GM19240 (cell line): ENCODE measurements around the gene NCR2.
"Not testable (repeated sequence)": the region's sequence is repeated elsewhere in the genome, so short reads cannot be mapped to it uniquely, and the experiment has no call there.

Experiments
- DNase-seq: peaks from one replicate; pipeline ENCODE4 v3.0.0; 2011; ENCODE audit warnings: low spot score; ENCODE audit not compliant: insufficient read length

The NCR2 gene, protein sequence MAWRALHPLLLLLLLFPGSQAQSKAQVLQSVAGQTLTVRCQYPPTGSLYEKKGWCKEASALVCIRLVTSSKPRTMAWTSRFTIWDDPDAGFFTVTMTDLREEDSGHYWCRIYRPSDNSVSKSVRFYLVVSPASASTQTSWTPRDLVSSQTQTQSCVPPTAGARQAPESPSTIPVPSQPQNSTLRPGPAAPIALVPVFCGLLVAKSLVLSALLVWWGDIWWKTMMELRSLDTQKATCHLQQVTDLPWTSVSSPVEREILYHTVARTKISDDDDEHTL

DNA sequence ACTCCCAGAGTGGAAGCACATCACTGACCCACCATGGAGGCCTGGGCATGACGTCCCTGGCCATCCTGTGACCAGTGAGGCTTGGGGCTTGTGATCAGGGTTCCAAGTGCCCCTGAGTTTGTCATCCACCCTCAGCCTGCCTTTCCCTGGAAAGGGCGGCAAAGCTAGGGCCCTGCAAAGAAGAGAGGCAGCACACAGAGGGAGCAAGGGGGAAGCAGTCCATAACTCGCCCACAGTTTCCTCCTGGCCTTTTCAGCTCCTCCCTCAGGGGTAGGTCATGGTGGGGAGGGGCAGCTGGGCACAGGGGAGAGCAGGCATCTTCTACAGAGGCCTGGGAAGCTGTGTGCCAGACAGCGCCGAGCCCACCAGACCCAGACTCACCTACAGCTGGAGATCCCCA is at the start of gene NCR2:
Gene NCR2 (plus strand): TSS at position 313 of the 400 bp plus-strand sequence. CDS start 269 bp downstream, outside the sequence.
- no peak for DNase-seq

DNA sequence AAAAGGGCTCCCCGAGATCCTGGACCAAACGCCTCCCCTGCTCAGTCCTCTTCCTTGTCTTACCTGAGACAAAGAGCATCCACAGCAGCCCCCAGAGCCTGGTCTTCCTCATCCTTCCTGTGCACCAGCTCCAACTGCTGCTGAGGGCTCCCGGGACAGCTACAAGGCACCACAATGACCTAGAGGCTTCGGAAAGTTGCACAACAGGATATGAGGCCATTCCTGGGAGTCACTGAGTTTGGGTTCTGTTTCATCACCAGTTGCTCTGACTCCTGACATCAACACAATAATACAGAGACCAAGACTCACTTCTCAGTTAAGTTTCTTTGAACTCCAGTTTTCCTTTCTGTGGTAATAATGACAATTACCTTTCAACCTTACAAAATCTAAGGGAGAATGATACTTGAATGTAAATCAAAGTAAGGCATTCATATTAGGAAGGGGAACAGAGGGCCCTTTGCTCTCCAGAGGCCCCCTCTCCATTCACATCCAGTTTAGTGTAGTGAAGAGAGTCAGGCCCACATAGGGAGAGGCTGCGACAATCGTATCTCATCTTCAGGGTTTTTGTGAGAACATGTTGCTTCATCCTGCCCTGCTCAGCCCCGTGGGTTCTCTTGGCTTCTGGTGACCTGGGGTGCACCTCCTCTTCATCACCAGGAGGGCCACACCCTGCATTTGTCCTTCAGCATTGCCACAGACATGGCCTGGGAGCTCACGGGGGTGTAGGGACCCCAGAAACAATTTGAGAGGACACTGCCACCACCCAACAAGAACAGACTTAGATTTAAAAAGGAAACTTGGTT is 48.7 kb upstream of the NCR2 start, which contains the start of gene TREM1:
Gene TREM1 (minus strand): TSS at position 139 of the 803 bp plus-strand sequence. CDS start 27 bp downstream, at position 112.
- DNase-seq, result no peak

DNA sequence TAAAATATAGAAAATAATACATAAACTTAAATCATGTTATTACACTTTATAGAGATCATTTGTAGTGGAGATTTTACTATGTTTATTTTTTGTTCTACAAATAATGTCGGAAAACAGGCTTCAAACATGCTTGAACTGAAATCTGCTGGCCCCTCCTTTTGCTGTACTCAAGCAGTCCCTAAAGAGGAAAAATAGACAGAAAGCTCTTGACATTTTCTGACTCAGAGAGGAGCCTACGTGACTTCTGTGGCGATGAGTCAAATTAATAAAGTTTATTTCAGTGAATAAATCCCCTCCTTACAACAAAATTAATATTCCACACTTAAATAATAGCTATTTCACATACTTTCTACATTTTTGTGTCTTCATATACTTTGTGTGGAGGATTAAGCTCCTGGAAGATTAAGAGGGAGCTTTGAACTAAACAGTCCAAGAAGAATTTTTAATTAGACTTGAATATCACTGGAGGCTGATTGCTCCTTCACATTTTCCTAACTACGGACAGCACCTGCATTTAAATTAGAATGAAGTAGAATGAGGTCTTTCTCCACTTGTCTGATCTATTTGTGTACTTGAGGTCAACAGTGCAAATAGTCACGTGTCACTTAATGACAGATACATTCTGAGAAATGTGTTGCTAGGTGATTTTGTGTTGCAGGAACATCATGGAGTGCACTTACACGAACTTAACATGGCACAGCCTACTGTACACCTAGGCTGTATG is 47.2 kb upstream of the NCR2 start:
- no peak for DNase-seq

DNA sequence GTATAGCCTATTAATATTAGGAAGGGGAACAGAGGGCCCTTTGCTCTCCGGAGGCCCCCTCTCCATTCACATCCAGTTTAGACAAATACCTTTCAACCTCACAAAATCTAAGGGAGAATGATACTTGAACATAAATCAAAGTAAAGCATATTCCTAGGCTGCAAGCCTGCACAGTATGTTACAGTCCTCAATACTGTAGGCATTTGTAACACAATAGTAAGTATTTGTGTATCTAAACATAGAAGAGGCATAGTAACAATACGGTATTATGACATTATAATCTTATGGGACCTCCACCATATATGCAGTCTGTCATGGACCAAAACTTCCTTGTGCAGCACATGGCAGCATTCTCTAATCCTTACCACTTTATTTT is 46.7 kb upstream of the NCR2 start:
- no peak for DNase-seq

DNA sequence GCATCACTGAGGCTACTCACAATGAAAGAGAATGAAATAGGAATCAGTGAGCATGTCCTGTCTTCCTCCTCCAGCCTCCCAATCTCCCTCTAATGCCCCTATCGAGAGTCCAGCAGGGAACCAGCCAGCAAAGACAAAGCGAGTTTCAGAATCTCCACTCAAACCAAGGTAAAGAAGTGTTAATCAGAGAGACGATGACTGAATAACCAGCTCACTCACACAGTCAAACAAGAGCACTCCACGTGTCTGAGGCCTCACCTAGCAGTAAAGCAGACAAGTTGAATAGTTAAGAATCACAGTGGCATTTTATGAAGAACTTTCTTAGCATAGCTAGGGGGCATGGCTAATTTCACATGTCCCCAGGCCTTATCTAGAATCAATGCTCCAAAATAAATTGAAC is 45.6 kb upstream of the NCR2 start:
- DNase-seq, result no peak

DNA sequence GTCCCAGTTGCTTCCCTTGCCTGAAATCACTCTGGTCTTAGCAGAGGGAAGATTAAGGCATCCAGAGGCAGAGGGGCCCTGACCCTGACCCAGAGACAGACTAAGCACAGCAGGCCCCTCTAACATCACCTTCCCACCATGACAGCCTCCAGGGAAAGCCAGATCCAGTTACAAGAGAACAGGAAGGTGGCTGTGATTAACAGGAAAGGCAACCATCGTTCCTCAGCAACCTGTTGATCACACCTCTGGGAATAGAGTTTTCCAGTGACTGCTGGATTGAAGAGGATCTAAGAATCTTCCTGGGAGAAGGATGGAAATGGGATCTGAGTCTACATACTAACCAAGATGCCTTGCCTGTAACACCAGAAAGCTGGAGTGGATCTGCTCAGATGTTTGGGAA is 43.7 kb upstream of the NCR2 start:
- no peak for DNase-seq

DNA sequence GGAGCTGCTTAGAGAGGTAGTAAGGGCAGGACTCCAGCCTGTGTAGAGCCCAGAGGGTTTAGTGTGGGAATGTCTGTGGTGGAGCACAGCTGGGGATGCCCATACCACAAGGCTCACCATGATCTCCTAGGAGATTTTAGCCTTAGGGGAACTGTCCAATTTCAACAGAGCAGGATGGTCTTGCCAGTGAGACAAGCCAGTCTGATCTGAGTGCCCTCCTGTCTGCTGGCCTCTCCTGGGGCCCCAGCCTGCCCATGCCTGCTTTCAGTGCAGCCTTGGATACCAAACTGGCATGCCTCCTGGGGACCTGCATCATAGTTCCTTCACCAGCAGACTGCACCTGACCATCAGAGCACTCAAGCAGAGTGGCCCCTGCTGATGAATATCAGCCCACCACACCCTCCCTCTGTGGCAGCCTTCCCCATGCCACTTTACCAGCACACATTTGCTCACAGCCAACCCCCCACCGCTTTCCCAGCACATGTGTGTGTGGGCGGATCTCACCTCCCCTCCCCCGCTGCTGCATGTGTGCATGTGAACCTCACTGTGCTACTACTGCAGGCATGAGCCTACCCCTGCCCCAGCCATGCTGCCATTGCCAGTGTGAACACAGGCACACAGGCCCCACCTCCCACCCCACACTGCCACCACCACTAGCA is 41.1 kb upstream of the NCR2 start:
- no peak for DNase-seq

DNA sequence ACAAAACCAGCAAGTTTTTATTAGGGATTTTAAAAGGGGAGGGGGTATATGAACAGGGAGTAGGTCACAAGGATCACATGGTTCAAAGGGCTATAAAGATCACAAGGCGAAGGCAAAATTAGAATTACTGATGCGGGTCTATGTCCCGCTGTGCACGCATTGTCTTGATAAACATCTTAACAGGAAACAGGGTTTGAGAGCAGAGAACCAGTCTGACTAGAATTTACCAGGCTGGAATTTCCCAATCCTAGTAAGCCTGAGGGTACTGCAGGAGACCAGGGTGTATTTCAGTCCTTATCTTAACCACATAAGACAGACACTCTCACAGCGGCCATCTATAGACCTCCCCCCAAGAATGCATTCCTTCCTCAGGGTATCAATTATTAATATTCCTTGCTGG is 38.2 kb upstream of the NCR2 start:
- not testable (repeated sequence) for DNase-seq

DNA sequence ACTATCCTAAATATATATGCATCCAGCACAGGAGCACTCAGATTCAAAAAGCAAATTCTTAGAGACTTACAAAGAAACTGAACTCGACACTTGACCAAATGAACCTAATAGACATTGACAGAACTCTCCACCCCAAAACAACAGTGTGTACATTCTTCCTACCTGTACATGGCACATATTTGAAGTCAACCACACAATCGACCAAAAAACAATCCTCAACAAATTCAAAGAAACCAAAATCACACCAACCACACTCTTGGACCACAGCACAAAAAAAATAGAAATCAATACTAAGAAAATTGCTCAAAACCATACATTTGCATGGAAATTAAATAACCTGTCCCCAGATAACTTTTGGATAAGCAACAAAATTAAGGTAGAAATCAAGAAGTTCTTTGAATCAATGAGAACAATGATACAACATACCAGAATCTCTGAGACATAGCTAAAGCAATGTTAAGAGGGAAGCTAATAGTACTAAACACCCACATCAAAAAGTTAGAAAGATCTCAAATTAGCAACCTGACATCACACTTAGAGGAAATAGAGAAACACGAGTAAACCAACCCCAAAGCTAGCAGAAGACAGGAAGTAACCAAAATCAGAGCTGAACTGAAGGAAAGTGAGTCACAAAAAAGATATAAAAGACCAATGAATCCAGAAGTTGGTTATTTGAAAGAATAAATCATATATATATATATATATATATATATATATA is 36.5 kb upstream of the NCR2 start:
- DNase-seq, result no peak

DNA sequence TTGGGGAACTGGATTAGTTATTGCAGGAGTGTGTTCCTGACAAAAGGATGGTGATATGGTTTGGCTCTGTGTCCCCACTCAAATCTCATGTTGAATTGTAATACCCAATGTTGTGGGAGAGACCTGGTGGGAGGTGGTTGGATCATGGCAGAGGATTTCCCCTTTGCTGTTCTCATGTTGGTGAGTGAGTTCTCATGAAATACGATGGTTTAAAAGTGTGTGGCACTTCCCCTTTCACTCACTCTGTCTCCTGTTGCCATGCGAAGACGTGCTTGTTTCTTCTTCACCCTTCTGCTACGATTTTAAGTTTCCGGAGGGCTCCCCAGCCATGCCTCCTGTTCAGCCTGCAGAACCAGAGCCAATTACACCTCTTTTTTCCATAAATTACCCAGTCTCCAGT is 32.8 kb upstream of the NCR2 start:
- DNase-seq, result no peak

DNA sequence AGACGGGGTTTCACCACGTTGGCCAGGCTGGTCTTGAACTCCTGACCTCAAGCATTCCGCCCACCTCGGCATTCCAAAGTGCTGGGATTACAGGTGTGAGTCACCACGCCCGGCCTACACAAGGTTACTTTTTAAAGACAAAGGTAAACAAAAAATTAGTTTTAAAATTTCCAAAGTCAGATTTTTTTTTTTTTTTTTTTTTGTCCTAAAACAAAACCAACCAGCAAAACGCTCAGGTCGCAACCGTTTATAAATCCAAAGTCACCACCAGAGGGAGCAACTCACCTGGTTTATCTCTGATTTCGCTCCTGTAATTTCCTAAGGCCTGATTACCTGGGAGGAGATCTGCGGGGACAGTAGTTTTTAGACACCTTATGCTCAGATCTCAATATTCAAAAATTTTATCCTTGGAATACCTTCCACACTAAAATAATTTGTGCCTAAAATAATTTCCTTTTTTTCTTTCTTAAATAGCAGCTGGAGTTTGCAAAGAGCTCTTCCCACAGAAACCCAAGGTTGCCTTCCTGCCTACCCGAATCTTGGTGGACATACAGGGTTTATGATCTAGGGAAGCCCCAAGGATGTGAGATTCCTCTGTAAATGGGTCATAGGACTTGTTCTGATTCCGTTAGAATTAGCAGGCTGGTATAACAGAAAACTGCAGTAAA is 29.1 kb upstream of the NCR2 start:
- DNase-seq, result peak; percentile 12

DNA sequence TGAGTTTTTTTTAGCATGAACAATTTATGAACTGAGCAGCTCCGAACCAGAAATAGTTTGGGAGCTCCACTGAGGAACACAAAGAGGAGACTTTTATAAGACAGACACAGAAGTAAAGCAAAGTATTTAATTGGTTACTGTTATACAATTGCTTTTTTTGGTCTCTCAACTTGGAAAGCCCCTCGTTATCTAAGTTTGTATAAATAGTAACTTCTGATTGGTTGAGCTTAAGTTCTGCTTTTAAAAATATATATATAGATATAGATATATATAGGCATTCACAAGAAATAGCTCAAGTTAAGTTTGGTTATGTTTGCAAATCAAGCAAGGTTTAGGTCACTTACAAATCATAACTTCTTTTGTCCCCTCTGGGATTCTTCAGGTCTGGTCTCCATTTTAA is 20.2 kb upstream of the NCR2 start:
- DNase-seq, result no peak

DNA sequence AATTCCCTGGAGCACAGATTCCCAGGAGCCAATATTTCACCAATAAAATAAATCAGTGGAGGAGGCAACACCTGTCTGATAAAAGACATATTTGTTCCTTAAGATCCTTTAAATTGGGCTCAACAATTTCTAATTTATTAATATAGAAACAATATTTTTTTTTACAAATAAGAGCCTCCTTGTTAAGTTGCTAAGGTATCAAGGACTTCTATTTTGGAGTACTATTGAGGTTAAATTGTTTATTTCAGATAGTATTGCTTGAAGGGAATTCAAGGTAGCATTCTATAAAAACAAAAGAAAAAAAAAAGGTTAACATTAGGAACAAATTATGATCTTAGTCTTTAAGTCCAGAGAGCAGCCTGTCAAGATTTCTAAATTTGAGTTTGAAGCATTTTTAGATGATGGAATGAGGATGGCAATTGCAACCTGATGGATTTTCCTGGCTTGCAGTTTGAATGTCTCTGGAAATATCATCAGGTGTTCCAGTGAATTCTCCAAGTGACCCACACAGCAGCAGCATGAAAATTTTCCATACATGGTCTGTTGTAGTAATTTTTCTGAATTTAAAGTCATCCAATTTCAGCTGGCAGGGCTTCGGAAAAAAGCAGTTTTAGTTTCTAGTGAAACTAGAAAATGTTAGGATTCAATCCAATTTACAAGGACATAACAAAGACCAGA is 19.3 kb upstream of the NCR2 start:
- no peak for DNase-seq

DNA sequence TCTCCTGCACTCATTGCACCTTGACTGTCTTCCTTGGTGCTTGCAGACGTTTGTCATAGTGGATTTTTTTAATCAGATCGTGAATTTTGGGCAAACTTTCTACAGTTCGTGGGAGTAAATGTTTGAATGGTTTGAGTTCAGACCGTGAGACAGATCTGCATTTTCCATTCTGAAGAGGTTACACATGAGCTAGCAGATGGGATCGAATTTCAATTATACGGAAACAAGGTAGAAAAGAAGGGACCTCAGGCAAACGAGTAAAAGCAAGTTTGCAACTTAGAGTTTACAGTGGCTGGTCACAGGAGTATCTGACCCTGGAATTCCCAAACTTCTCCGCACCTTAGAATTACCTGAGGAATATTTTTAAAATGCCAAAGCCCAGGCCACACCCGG is 17.2 kb upstream of the NCR2 start:
- DNase-seq, result no peak

DNA sequence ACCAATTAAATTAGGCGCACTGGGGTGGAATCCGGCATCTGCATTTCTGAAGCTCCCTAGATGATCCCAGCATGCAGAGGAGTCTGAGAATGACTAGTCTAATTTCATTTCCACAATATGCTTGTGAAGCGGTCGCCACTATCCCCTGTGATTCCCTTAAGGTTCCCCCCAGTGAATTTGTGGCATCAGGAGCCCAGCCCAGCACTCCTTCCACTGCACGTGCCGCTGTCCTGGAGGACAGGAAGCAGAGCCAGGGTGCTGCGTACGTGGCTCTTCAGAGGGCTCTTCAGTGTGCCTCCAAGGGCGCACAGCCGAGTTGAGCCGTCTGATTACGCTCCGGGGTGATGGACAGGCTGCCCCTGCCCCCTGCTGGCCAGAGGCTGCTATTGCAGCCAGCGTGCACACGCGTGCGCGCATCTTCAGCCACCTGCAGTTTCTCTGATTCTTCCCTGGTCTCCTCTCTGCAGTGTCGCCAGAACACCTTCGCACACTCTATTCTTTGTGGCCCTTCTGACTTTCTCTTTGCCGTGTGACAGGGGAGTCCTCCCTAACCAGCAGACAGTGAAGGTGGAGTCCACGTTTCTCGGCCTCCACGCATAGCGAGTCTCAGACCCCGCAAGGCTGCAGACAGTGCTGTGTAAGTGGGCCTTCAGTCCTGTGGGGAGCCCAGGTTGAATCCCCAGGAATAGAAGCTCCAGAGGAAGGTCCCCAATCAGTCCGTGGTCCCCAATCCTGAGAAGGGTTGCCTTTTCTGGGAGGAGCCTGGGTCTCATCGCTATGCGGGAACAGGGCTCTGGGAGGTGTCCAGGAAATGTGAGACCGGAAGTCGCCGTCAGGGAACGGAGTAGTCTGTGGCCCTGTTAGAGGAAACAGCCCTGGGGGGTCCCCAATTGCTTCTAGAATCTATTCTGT is 16.5 kb upstream of the NCR2 start:
- DNase-seq, result peak; percentile 54

DNA sequence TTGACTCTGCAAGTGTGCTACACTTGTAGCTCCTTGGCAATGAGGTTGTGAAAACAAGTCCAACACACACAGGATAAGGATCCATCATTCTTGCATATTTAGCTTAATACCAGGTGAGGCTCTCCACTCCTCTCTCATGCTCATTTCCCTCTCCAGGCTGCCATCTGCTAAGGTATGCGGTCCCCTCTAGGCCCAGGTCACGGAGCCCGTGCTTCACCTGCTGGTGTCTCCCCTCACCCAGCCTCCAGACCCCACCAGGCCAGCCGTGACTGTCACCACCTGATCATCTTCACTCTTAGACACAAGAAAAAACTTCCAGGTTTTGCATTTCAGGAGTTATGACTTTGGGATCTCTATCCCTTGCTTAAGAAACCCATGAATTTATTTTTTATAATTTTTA is 14.2 kb upstream of the NCR2 start:
- DNase-seq, result no peak

DNA sequence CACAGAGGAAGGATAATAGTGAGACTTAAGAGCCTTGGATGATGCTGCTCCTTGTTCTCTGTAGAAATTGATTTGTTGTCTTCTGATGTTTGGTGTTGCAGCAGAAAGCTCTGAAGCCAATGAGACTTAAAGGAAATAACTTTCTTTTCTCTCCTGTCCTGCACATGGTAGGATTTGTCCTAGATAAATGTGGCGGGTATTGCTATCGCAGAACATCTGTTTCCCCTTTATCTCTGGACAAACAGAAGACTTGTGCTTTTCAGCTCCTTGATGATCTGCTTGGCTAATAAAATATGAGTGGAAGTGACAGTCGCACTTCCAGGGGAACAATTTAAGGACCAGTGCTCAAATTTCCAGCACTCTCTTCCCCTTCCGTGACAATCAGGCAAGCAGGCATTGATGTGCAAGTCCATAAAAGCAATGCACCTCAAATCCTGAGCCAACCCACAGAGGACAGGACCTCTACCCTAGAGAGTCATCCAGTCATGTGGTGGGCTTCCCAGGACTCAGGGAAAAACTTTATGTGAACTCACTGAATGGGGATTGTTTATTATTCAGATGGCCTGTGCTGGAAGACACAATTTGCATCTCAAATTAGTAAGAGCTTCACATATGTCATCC is 9.9 kb upstream of the NCR2 start:
- DNase-seq, result no peak

DNA sequence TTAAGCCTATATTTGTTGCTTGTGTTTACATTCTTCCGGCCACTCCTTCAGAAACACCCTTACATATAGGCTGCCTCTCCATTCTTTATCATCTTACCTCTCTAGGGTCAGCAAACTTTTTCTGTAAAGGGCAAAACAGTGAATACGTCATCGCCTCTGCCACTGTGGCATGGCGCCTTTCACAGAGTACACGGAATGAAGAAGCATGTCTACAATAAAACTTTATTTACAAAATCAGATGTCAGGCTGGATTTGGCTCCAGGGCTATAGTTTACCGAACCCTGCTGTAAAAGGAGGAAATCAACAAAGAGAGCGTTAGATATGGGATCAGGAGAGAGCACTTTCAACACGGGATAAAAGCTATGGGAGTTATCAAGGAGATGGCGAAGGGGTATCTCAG is 9.3 kb upstream of the NCR2 start:
- no peak for DNase-seq
